Measurements from ENCODE around the gene ZNF75A.

Gene ZNF75A

DNA sequence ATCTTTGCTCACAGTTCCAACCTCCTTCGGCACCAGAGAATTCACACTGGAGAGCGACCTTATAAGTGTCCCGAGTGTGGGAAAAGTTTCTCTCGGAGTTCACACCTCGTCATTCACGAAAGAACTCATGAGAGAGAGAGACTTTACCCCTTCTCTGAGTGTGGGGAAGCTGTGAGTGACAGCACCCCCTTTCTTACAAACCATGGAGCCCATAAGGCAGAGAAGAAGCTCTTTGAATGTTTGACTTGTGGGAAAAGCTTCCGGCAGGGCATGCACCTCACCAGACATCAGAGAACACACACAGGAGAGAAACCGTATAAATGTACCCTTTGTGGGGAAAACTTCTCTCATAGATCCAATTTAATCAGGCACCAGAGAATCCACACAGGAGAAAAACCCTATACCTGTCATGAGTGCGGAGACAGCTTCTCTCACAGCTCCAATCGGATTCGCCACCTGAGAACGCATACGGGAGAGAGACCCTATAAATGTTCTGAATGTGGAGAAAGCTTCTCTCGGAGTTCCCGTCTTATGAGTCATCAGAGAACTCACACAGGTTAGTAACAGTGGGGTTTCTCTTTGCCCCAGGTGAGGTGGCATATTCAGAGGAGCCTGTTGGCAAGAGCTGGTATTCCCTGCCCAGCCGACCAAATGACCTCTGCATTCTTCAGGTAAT, 15.2 kb upstream of the ZNF75A start:
- no peak for DNase-seq

DNA sequence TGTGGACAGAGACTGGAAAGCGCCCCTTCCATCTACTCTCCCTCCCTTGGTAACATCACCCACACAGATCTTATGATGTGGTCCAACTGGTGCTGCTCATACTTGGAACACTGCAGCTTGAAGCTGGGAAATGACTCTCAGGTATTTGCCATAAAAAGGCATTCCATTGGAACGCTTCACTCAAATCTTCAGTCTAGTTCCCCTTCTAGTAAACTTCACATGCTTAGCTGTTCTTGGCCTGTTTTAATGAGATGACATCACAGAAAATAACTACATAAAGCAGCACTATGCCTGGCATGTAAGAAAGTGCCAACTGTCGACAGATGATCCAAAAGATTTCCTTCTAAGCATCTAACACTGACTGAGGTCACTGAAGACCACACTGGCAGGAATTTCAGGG, 12.7 kb upstream of the ZNF75A start:
- DNase-seq: no peak

DNA sequence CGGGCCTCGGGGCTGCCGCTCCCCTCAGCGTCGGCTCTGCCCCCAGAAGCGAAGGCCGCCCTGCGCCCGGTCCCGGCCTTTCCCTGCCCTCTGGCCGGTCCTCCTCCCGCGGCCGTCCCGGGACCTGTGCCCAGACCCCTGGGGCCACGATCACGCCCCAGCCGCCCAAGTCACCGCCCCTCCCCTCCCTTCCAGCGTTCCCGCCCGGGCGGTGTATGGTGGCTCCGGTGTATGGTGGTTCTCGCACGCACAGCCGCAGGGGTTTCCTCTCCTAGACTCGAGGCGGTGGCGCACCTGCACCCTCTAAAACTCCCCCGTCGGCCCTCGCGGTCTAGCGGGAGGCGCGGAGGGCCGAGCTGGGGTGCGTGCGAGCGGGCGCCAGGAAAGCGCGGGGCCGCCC, 10.1 kb upstream of the ZNF75A start:
- no peak for DNase-seq

DNA sequence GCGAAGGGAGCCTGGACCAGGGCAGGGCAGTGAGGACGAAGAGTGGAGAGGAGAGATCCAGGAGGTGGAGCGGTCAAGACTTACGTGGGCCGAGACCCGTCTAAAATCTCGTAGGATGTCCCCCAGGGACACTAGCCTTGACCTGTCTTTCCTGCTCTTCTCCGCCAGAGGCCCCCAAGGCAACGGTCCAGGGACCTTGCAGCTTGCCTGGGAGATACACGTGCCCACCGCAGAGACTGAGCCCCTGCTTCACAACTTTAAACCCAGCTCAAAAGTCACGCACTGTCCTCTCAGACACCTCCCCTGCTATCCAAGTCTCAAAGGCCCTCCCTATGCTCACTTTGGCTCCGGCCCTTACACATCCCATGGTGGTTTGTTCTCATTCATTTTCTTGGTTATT, 9.5 kb upstream of the ZNF75A start:
- DNase-seq: no peak

DNA sequence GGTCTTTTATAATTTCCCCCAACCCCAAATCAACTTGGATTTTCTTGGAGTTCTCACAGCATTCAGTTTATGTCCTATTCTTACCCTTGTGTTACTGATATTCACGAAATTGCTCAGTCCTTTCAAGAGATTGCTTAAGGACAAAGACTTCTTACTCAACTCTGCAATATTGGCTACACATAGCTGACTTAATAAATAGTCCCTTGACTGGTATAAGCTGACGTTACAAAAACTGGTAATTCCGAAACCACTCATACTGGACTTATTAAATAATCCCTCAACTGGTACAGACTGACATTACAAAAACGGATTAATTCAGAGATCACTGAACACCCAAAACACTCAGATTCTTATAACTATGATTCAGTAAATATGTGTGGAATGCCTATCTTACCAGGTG, 927 bp upstream of the ZNF75A start:
- DNase-seq: no peak

DNA sequence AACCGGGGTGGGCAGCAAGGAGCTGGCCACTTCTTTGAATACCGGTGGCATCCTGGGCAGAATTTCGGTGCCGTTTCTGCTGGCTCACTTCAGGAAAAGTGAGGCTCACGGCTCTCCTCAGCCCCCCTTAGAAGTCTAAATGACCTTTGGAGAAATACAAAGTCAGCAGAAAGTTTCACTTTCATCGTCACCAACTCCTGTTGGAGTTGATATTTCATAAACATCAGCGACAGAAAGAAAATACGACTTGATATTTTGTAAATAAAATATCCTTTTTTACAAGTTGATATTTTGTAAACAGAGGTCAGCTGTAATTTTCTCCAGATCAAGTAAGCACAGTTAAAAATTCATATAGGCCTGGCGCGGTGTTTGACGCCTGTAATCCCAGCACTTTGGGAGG, 781 bp downstream of the ZNF75A start:
- DNase-seq: no peak

DNA sequence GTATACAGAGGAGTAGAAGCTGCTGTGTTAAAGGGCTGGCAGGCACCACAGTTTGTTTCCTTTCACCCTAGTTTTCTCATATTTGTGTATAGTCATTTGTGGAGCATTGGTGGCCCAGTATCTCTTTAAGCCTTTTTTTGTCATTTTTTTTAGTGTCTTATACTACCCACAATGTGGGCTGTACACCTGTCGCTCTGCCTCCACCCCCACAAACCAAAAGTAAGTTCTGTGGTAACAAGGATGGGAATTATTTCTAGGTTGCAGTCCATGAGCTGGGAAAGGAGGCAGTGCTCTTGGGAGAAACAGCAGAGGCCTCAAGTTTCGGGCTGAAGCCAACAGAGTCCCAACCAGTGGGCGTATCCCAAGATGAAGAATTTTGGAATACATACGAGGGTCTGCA, 6.2 kb downstream of the ZNF75A start:
- no peak for DNase-seq

DNA sequence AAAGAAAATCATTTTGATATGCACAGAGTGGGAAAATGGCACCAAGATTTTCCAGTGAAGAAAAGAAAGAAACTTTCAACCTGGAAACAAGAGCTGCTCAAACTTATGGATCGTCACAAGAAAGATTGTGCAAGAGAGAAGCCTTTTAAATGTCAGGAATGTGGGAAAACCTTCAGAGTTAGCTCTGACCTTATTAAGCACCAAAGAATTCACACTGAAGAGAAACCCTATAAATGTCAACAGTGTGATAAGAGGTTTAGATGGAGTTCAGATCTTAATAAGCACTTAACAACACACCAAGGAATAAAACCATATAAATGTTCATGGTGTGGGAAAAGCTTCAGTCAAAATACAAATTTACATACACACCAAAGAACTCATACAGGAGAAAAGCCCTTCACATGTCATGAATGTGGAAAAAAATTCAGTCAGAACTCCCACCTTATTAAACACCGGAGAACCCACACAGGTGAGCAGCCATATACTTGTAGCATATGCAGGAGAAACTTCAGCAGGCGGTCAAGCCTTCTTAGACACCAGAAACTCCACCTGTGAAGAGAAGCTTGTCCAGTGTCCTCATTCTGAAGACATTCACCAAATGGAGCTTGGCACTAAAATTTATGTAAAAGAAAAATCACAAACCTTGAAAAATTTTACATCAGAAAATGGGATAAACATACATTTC, 12.2 kb downstream of the ZNF75A start:
- no peak for DNase-seq

DNA sequence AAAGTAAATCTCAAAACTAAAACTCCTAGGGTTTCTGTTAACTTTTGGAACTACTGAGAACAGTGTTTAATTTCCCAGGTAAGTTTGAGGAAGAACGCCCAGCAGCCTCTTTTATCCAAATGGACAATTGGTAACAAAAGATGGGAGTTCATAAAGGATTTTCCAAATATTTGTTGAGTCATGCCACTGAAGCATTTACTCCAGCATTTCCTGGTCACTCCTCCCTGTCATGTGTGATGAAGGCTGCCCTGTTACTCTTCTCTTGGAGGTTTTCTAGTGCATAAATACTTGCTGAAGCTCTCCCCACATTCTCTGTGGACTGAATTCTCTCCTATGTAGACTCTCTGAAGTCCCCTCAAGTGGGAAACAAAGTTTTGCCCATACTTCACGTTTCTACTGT, 16.5 kb downstream of the ZNF75A start:
- no peak for DNase-seq

DNA sequence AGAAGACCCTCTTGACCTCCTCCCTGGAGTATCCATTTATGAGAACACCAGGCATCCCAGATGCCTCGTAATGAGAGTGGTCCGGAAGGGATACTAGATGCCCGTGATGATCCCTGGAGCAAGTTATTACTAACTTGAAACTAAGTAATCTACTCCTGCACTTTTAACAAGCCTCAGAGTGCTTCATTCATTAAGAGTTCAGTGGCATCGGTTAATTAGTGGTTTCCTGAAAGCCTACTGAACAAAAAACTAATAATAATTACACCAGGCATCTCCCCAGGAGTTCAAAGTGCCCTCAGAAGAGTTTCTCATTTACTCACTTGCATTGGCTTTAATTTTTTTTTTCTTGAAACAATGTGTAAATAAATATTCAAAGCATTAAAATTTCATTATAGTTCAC, 22.2 kb downstream of the ZNF75A start:
- no peak for DNase-seq

DNA sequence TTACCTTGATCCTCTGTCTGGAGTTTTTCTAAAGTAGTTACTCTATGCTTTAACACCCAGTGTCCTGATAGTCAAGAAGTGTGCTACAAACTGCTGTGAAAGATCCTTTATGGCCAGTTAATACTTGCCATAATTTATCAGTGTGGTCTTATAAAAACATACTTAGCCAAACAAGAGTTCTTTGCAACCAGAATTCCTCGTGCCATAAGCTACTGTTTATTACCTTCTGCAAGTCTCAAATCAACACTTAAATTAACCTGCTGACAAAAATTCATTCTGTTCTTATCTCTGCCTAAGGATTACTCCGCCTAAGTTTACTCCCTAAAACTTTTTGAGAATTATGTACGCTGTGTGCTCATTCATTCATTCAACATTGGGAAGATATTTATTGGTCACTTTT, 22.8 kb downstream of the ZNF75A start:
- no peak for DNase-seq

DNA sequence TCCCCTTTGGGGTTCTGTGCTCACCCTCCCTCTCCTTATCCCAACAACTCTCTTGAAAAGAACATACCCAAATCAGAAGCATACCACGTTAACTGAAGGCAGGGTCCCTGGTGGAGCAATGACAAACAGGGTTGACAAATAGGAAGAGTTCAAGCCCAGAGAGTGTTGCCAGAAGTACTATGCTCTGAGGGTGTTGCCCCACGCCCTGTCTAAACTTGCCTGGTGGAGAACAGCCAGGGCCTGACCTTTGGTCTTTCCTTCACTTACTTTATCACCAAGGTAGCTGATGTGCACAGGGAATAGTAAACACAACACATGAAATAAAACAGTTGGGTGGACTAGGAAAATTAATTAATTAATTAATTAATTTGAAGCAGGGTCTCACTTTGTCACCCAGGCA, 23.3 kb downstream of the ZNF75A start:
- no peak for DNase-seq

DNA sequence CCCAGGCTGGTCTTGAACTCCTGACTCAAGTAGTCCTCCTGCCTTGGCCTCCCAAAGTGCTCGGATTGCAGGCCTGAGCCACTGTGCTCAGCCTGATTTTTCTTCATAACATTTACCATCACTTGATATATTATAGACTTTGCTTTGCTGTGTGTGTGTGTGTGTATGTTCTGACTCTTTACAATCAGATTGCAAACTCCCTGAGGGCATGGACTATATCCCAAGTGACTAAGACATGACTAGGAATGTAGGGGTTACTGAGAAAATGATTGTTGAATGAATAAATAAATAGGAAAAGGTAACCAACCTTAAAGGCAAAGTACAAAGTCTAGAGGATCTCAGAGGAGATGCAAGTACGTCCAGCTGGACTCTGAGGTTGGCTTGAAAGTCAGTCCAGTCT, 40.7 kb downstream of the ZNF75A start:
- no peak for DNase-seq

DNA sequence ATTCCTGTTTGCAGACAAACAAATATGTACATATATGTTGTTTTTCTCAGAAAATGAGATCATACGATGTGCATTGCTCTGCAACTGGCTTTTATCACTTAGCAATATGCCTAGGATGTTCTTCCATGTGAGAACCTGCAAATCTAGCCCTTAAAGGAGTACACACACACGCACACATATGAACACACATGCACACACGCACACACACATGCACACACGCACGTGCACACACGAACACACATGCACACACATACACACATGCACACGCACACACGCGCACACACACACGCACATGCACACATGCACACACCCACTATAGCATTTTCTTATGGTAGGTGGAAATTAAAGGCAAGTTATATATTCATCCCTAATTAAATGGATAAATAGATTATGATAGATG, 42.3 kb downstream of the ZNF75A start:
- no peak for DNase-seq

DNA sequence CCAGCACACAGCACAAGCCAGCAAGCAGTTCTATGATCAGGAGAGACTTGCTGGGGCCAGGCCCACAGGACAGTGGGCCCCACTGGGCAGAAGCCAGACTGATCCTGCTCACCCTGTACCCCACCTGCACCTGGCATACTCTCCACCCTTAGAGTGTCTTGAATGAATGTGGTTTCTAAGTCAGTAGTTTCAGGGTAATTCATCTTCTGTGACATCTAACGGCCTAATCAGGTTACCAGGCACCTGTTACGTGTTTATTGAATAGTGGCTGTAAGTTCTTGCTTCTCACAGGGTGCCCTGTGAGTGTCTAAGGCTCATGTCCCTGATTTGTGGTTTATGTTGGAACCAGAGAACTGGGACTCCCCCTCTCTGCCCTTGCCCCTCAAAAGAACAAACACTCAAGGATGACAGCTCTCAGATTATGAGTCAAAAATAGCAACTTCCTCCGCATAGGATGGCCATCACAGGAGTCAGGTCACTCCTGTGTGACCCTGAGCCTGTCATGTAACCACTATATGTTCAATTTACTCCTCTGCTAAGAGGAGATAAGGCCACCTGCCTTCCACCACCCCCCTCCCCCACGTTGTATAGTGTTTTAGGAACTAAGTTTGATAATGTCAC, 43.4 kb downstream of the ZNF75A start:
- no peak for DNase-seq

DNA sequence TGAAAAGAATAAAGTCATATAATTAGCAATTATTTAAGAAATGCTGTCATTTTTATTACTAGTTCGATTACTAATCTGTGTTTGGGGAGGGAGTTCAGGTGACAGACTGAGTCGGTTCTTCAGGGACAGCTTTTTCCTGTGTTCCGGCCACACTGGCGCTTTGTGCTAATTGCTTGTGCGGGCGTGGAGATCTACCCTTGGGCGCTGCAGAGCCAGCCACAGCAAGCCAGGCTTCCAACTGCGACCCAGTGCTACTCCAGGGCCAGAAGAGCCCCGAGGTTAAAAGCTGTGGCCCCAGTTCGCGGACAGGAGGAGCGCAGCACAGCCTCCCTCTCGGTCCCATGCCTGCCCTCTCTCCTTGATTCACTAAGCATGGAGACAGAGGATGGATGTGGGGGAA, 43.9 kb downstream of the ZNF75A start:
- DNase-seq: no peak

DNA sequence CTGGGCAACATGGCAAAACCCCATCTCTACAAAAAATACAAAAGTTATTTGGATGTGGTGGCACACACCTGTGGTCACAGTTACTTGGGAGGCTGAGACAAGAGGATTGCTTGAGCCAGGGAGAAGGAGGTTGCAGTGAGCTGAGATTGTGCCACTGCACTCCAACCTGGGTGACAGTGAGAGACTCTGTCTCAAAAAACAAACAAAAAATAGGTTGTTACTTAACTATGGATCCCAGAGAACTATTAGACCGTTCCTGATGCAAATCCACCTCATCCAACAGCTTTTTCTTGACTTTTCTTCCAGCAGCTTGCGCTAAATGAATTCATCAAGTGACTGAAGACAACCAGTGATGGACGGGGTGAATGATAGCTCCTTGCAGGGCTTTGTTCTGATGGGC, 50.3 kb downstream of the ZNF75A start, which contains the start of gene OR2C1:
Gene OR2C1 (plus strand): TSS at position 301 of the 400 bp plus-strand sequence. CDS start 52 bp downstream, at position 353.
- DNase-seq: no peak

DNA sequence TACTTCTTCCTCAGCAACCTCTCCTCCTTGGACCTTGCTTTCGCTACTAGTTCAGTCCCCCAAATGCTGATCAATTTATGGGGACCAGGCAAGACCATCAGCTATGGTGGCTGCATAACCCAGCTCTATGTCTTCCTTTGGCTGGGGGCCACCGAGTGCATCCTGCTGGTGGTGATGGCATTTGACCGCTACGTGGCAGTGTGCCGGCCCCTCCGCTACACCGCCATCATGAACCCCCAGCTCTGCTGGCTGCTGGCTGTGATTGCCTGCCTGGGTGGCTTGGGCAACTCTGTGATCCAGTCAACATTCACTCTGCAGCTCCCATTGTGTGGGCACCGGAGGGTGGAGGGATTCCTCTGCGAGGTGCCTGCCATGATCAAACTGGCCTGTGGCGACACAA, 50.8 kb downstream of the ZNF75A start:
- DNase-seq: no peak

DNA sequence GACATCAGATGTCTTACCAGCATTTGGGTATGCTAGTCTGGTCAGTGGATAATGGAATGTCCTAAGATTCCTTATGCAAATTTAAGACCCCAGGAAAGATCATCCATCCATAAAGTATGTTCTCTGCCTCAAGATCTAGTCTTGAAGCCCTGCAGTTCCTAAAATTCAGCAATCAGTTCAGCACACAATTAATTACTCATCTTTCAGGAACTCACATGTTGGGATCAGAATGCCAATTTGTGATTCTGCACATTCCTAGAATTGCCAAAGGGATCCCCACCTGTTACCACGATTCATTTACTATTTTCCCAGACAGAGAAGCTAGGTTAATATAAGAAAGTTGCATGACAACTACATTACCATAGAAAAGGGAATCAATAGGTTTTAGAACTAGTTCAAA, 53.6 kb downstream of the ZNF75A start:
- no peak for DNase-seq

DNA sequence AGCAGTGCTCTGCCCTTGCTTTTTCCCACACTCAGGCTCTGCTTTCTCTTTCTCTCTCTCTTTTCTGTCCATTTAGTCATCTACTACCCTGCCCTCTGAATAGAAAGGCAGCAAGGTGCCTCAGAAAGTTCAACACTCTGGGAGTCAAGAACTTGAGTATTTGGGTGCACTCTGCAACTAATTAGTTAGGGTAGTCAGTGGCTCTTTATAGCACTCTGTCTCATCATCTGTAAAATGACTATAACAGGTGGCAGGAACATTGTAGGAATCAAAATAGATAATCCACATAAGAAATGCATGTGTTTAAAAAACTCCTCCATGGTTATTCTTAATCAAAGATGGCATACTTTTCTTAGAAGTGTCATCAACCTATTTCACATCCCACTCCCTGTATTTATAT, 57.6 kb downstream of the ZNF75A start:
- no peak for DNase-seq

DNA sequence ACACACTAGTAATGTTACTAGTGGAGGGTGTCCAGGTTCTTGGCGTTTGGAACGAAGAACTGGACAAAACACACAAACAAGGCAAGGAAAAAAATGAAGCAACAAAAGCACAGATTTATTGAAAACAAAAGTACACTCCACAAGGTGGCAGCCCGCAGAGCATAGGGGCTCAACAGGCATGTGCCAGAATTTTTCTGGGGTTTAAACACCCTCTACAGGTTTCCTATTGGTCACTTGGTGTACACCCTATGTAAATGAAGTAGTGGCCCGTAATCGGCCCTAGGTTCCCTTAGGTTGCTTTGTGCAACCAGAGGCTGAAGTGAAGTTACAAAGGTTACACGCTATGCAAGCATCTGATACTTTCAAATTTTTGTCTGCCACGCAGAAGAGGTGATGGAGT, 58.5 kb downstream of the ZNF75A start:
- DNase-seq: no peak

DNA sequence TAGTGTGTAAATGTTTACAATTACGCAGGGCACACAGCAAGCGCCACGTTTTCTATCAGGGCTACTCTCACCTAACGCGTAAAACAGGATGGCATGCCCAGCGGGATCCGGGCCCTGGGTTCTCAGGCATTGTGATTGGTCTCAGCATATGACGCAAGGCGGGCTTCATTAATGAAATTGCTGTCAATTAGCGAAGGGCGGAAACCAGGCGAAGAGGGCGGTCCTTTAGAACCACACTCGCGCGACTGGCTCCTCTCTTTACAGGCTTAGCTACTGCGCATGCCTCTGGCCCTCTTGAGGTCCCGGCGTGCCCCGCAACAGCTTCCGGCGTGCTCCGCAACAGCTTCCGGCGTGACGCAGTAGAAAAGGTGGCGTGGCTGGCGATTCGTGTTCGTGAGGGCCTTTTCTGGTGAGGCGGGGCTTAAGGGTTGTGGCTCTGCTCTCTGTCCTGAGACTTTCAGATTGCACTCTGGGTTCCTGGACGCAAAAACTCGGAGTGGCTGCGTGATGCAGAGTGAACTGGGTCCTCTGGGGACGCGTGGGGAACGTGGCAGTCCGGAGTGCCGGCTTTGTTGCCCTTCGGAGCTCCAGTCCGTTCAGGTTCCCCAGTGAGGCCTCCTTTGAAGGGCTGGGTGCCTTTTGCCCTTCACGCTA, 59.6 kb downstream of the ZNF75A start:
- DNase-seq: peak; percentile 91

Measured in CD4-positive, alpha-beta T cell treated with Interferon gamma for 1 hour (primary cell).